A549 (cell line): ENCODE data around the gene GRID1.

Experiments used
- CTCF ChIP-seq: fragments of >200 bp; sonication (Bioruptor Twin); formaldehyde crosslinking; IDR thresholded peaks from 3 replicates; pipeline ENCODE4 v1.5.1; 2016
- MAX ChIP-seq: IDR thresholded peaks from 2 replicates; pipeline ENCODE4 v1.6.1; 2012
- POLR2A ChIP-seq: IDR thresholded peaks from 2 replicates; pipeline ENCODE4 v1.6.1; 2012; ENCODE audit warnings: mild to moderate bottlenecking, low read length
- POLR2AphosphoS2 ChIP-seq: conservative IDR thresholded peaks from 2 replicates; pipeline ENCODE4 v1.6.1; 2012; ENCODE audit warnings: low read length, improper control_type of control experiment, inconsistent platforms
- RAD21 ChIP-seq, 2 experiments: fragments of >200 bp in 1 of 2; sonication (Bioruptor Twin) in 1 of 2; formaldehyde crosslinking in 1 of 2; IDR thresholded peaks in 1 of 2; conservative IDR thresholded peaks in 1 of 2; 2 replicates in 1 of 2; 3 replicates in 1 of 2; pipeline ENCODE4 v1.6.1; 2012 to 2018; ENCODE audit warnings: inconsistent platforms in 1 of 2
- SREBF2 ChIP-seq: fragments of 450-650 bp; IDR thresholded peaks from 2 replicates; pipeline ENCODE4 v1.6.1; 2014; ENCODE audit warnings: mild to moderate bottlenecking, moderate library complexity
- USF2 ChIP-seq: fragments of 450-650 bp; IDR thresholded peaks from 2 replicates; pipeline ENCODE4 v1.6.1; 2014; ENCODE audit warnings: antibody characterized with exemption

- TF ChIP-seq USF2 (no peak), CTCF (no peak), POLR2A (no peak), MAX (no peak), POLR2AphosphoS2 (no peak), RAD21 (conservative IDR thresholded peaks at IDR 0.05 in 1 of 2, IDR thresholded peaks at IDR 0.05 in 1 of 2) (no peak), SREBF2 (no peak)
These were observed 773.3 kb downstream of the GRID1 start for GRCh38 chr10:85593226-85593772.
